GM15510 (cell line): ENCODE data around the gene LRRC27.

Source experiments
- POLR2A ChIP-seq: IDR thresholded peaks from 3 replicates; pipeline ENCODE4 v1.6.1; 2011; ENCODE audit warnings: borderline replicate concordance; ENCODE audit not compliant: insufficient read length; ENCODE audit errors: extremely low read depth

The LRRC27 gene

GRCh38 chr10:132366499-132366898, 34.5 kb downstream of the LRRC27 start:
- TF ChIP-seq POLR2A, result no peak

- no peak for TF ChIP-seq POLR2A
Observed at GRCh38 chr10:132368391-132368790, 36.4 kb downstream of the LRRC27 start.

DNA sequence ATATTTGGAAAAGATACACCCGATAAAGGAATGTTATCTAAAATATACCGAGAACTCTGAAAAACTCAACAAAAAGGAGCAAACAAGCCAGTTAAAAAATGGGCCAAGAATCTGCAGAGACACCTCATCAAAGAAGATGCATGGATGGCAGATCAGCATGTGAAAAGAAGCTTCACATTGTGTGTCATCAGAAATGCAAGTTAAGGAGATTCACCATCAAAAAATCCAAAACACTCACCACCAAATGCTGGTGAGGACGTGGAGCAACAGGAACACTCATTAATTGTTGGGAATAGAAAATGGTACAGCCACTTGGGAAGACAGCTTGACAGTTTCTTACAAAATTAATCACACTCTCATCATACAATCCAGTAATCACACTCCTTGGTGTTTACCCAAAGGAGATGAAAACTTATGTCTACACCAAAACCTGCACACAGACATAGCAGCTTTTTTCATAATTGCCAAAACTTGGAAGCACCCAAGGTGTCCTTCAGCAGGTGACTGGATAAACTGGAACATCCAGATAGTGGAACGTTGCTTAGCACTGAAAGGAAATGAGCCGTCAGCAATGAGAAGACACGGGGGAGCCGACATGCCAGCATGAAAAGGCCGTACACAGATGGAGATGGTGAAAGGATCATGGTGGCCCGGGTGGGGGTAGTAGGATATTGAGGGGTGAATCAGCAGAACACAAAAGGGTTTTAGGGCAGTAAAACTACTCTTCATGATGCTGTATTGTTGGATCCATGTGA, 37.1 kb downstream of the LRRC27 start:
- no peak for TF ChIP-seq POLR2A

GRCh38 chr10:132369636-132370185, 37.7 kb downstream of the LRRC27 start:
- TF ChIP-seq POLR2A, result no peak

- TF ChIP-seq POLR2A, result no peak
Observed at GRCh38 chr10:132370426-132371340, 38.7 kb downstream of the LRRC27 start.

DNA sequence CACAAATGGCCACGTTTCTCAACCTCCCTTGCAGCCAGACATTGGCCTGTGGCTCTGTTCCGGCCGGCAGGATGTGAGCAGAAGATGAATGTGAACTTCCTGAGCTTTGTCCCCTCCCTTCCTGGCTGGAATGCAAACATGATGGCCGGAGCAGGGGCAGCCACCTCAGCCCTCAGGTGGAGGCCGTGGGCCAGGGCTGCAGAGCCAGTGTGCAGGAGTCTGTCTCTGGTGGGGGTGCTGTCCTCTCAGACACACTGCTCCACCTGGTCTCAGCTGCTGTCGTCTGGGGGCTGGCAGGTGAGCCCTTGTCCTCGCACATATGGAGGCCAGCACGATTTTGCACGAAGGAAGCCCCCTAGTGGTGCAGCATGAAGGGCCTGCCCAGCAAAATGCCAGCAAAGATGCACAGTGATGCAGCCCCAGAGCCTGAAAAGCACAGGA, 39.7 kb downstream of the LRRC27 start:
- no peak for TF ChIP-seq POLR2A

- no peak for TF ChIP-seq POLR2A
Observed at GRCh38 chr10:132372516-132373095, 40.6 kb downstream of the LRRC27 start.

- no peak for TF ChIP-seq POLR2A
Observed at GRCh38 chr10:132373241-132373955, 41.4 kb downstream of the LRRC27 start.

DNA sequence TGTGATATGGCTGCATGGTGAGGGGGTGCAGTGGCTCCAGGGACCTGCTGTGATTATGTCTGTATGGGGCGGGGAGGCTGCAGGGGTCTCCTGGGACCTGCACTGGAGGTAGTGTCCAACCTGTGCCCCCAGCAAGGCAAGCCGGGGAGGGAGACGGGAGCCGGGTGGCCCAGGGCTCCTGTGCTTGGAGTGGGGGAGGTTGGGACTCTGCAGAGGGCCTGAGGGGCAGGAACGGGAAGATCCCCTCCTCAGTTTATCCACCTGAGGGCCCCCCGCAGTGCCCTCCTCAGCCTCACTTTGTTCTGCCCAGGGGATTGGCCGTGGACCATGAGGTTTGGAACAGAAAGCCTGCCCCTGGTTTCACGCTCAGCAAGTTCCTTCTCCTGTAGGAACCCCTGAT, 42.2 kb downstream of the LRRC27 start:
- no peak for TF ChIP-seq POLR2A

DNA sequence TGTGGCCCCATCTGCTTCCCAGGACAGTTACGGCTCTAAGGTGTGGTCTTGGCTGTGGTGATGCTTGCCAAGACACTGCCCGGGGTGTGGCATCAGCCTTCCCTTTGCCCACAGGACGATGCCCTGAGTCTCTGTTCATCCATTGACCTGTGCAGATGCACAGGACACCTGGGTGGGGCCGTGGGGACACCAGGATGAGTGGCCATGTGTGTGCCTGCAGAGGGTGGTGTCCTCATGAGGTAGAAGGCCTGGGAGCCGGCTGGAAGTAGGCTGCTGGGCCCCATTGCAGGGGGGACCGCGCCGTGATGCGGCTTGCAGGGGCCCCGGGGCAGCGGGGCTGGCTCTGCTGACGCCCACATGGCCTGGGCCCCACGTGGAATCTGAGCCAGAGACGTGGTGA, 42.6 kb downstream of the LRRC27 start:
- no peak for TF ChIP-seq POLR2A

GRCh38 chr10:132375116-132375794, 43.3 kb downstream of the LRRC27 start:
- TF ChIP-seq POLR2A, result no peak

- TF ChIP-seq POLR2A, result no peak
Observed at GRCh38 chr10:132375795-132376297, 43.9 kb downstream of the LRRC27 start.

- TF ChIP-seq POLR2A, result no peak
Observed at GRCh38 chr10:132376394-132376851, 44.4 kb downstream of the LRRC27 start.
